IPS DF 4.7 (cell line): ENCODE results near the gene SSU72.
A peak's percentile ranks its signal among the peaks of the same experiment; 100 is the strongest.

Source experiments
- DNase-seq: peaks from one replicate; pipeline ENCODE4 v3.0.0-alpha.2; 2013; ENCODE audit warnings: low spot score; ENCODE audit errors: extremely low read depth

Gene SSU72

GRCh38 chr1:1574721-1575537 is at the start of gene SSU72:
Gene SSU72, minus strand, starts transcription at chr1:1574863. Its CDS starts 306 bp downstream, at chr1:1574557.
- DNase-seq = no peak

GRCh38 chr1:1623631-1624442 is 49.2 kb upstream of the SSU72 start:
- no peak for DNase-seq

- DNase-seq = no peak
Observed at GRCh38 chr1:1623181-1623630, 48.5 kb upstream of the SSU72 start.

- DNase-seq = no peak
Observed at GRCh38 chr1:1622788-1623094, 48.1 kb upstream of the SSU72 start.

- DNase-seq = no peak
Observed at GRCh38 chr1:1622010-1622787, 47.5 kb upstream of the SSU72 start.

- no peak for DNase-seq
Observed at GRCh38 chr1:1621173-1622009, 46.7 kb upstream of the SSU72 start.

- DNase-seq = no peak
Observed at GRCh38 chr1:1620433-1621139, 45.9 kb upstream of the SSU72 start.

- DNase-seq = no peak
Observed at GRCh38 chr1:1619917-1620361, 45.3 kb upstream of the SSU72 start.

GRCh38 chr1:1618396-1619068 is 43.9 kb upstream of the SSU72 start:
- DNase-seq = no peak

GRCh38 chr1:1617925-1618324 is 43.3 kb upstream of the SSU72 start:
- no peak for DNase-seq

GRCh38 chr1:1617516-1617915 is 42.9 kb upstream of the SSU72 start:
- no peak for DNase-seq

GRCh38 chr1:1616838-1617237 is 42.2 kb upstream of the SSU72 start:
- no peak for DNase-seq

- no peak for DNase-seq
Observed at GRCh38 chr1:1616045-1616790, 41.6 kb upstream of the SSU72 start.

GRCh38 chr1:1615256-1616044 is 40.8 kb upstream of the SSU72 start, which contains the start of gene MIB2:
Gene MIB2, plus strand, starts transcription at chr1:1615500. Its CDS starts 7,953 bp downstream, at chr1:1623453.
- DNase-seq = peak; percentile 89

- no peak for DNase-seq
Observed at GRCh38 chr1:1614954-1615255, 40.2 kb upstream of the SSU72 start.

GRCh38 chr1:1614204-1614953 is 39.7 kb upstream of the SSU72 start:
- no peak for DNase-seq

- DNase-seq = no peak
Observed at GRCh38 chr1:1613509-1614082, 38.9 kb upstream of the SSU72 start.
